Retinal pigment epithelial cell (primary cell): ENCODE measurements around the gene ADAMTS15.

Experiments
- DNase-seq: peaks from one replicate; pipeline ENCODE4 v3.0.0-alpha.2; 2010; ENCODE audit warnings: low read depth
- H3K4me3 ChIP-seq: 2 replicates; pipeline ENCODE4 v1.5.1; 2011; ENCODE audit warnings: mild to moderate bottlenecking, low read length, control low read depth, moderate library complexity
- CTCF ChIP-seq: conservative IDR thresholded peaks from 2 replicates; pipeline ENCODE4 v1.5.1; 2011; ENCODE audit warnings: low read depth, low read length, control low read depth, inconsistent platforms

The ADAMTS15 gene

DNA sequence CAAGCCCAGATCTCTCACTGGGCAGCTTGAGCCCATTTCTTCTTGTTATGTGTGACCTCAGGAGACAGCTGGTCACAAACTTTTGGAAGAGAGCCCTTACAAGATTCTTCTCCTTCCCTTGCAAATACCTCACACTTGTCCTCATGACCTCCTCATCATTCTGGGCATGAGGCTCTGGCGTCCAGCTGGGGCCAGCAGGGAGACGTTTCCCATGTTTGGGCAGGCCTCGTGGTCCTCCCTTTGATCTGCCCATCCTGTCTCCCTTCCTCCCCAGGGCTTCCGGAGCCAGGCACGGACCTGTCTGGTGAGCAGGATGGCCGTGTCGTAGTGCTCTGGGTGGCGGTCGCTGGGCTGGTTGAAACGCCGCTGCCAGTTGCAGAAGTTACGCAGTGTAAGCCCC lies 29.7 kb upstream of the ADAMTS15 start:
- H3K4me3 ChIP-seq: no peak overlapping the region
- no peak for DNase-seq
- TF ChIP-seq CTCF: no peak

GRCh38 chr11:130420478-130421198 lies 27.8 kb upstream of the ADAMTS15 start:
- no peak for DNase-seq
- H3K4me3 ChIP-seq: no peak overlapping the region

GRCh38 chr11:130421199-130421585 lies 27.3 kb upstream of the ADAMTS15 start:
- no peak for TF ChIP-seq CTCF
- H3K4me3 ChIP-seq: no peak overlapping the region
- no peak for DNase-seq

More at GRCh38 chr11:130420478-130421198, 27.8 kb upstream of the ADAMTS15 start:
- no peak for TF ChIP-seq CTCF

- DNase-seq: no peak
- H3K4me3 ChIP-seq: no peak overlapping the region
- TF ChIP-seq CTCF: no peak
Measured at GRCh38 chr11:130421697-130422096, 26.7 kb upstream of the ADAMTS15 start.

GRCh38 chr11:130422251-130422995 lies 26.0 kb upstream of the ADAMTS15 start:
- H3K4me3 ChIP-seq: no peak overlapping the region
- TF ChIP-seq CTCF: no peak
- no peak for DNase-seq

- H3K4me3 ChIP-seq: no peak overlapping the region
- DNase-seq: no peak
- TF ChIP-seq CTCF: no peak
Measured at GRCh38 chr11:130423541-130424142, 24.8 kb upstream of the ADAMTS15 start.
